NCI-H510A treated with DMSO at 0.1 percent for 48 hours (cell line): ENCODE data around the gene BTBD2.

Experiments
- DNase-seq: peaks from one replicate; lab custom pipeline; 2025; lab: John Stamatoyannopoulos, UW

Gene BTBD2

DNA sequence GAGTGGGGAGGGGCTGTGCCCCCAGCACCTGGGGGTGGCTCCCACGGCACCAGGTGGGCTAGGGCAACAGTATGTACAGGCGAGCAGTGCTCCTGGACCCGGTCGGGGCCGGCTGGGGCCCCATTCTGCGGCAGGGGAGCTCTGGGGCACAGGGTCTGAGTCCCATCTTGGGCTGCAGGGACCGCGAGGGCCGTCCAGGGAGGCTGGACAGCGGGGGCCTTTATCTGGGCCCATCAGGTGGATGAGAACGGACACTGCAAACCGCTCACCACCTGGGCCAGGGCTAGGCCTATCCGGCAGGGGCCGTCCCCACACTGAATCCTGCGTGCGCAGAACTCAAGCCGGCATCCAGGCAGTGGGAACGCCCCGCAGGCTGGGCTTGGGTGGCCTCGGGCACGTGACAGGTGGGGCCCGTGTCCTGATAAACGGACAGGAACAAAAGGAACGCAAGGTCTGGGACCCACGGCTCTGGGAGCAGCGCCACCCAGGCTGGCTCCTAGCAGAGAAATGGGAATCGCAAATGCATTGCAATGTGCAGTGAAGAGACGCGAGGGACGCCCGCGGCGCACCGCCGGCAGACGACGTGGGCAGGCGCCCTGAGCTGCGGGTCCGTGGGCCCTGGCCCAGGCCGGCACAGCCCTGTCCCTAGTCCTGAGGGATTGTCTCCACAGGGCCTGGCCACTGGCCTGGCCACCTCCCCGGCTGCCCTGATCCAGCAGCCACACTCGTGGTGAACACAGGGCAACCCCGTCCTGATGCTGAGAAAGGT is 29.7 kb downstream of the BTBD2 start:
- no peak for DNase-seq

DNA sequence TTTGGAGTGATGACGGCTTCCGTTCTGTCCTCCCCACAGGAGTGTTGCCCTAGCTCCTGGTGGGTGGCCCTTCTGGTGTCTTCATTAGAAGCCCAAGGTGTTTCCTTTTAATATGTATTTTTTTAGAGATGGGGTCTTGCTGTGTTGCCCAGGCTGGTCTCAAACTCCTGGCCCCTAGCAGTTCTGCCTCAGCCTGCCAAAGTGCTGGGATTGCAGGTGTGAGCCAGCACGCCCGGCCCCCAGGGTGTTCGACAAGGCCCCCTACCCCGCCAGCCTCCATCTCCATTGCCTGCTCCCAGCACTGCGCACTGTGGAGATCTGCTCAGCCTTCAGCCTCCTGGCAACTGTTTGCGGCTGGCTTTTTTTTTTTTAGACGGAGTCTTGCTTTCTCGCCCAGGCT is 31.2 kb downstream of the BTBD2 start:
- no peak for DNase-seq

DNA sequence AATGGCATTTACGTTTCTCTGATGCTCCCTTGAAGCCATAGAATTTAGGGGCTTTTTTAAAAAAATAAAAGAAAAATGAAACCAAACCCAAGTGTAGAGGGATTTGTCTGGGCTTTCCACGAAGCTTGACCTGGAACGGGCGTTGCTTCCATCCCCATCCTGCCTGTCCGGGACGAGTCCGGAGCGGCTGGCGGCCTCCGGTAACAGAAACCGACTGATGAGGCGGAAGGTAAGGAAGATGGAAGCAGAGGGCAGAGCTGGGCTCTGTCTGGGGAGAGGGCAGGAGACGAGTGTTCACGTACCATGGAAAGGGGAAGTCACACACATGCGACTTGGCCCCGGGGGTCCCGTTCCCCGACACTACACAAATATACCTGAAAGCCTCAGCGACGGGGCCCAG is 34.3 kb downstream of the BTBD2 start:
- no peak for DNase-seq

DNA sequence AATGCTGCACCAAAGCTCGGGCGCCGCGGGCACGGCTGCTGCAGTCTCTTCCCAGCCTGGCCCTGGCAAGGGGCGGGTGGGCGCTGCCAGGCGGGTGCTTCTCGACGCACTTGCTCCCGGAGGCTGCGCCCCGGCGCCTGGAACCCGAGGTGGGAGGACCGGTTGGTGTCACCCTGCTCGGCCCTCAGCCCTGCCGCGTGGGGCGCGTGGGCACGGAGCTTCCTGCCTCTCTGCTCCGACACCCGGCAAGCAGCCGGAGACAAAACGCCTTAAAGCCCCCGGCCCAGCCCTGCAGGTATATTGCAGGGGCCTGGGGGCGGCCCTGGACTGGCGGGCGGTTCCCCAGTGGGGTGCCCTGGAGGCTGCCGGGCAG is 34.7 kb downstream of the BTBD2 start:
- no peak for DNase-seq

DNA sequence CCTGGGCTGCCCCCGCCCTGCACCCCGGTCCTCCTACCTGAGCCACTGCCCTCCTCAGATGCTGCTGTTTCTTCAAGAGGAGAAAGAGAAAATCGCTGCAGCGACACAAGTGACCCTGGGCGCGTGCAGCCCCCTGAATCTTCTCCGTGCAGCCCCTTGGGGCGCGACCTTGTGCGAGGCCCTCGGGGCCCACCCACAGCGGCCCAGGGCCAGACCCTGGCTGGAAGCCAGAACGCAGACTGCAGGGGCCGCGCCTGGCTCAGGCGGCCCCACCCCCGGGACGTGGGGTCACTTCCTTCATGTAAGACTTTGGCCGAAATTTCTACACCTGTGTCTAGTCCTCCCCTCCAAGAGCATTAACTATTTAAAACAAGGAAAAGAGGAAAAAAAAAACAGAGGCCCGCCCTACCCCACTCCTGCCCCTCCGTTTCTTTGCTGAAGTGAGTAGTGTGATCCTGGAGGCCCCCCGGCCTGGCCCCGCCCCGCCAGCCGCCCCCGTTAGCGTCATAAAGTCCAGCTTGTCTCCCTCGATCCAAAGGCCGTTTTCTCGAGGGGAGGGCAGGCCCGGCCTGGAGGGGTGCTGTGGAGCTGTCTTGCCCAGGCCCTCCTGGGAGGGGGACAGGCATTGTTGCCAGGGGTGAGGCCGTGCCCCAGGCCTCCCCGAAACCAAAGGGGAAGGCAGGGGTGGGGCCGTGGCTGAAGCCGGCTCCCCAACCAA is 35.3 kb downstream of the BTBD2 start:
- no peak for DNase-seq

DNA sequence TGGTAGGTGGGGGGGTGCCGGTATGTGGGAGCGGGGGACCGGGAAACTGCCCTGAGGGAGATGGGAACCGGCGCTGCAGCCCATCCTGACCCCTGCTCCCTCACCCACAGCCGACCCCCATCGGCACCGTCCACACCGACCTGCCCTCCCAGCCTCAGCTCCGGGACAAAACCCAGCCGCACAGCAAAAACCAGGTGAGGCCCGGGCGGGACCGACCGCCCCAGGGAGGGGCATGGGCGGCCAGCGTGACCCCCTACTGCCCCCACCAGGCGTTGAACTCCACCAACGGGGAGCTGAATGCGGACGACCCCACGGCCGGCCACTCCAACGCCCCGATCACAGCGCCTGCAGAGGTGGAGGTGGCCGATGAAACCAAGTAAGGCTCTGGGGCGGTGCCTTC is 35.9 kb downstream of the BTBD2 start:
- DNase-seq = no peak

DNA sequence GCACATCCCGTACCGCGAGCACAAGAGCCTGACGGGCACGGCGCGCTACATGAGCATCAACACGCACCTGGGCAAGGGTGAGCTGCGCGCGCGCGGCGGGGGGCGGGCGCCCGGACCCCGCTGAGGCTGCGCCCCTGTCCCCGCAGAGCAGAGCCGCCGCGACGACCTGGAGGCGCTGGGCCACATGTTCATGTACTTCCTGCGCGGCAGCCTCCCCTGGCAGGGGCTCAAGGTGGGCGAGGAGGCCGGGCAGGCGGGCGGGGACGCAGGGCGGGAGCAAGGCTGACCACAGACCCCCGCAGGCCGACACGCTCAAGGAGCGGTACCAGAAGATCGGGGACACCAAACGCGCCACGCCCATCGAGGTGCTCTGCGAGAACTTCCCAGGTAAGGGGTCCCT is 36.5 kb downstream of the BTBD2 start:
- DNase-seq = no peak

DNA sequence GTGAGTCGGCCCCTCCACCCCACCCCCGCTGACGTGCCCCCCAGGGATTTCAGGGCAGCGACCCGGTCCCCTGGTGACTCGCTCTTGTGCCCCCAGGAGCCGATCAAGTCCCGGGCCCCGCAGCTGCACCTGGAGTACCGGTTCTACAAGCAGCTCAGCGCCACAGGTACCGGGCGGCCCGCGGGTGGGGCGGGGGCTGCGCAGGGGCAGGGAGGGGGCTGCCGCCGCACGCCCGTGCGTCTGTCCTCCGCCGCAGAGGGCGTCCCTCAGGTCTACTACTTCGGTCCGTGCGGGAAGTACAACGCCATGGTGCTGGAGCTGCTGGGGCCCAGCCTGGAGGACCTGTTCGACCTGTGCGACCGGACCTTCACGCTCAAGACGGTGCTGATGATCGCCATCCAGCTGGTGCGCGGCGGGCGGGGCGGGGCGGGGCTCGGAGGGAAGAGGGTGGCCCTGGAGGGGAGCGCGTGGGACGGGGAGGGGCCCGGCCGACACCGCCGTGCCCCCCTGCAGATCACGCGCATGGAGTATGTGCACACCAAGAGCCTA is 37.1 kb downstream of the BTBD2 start:
- DNase-seq = no peak

DNA sequence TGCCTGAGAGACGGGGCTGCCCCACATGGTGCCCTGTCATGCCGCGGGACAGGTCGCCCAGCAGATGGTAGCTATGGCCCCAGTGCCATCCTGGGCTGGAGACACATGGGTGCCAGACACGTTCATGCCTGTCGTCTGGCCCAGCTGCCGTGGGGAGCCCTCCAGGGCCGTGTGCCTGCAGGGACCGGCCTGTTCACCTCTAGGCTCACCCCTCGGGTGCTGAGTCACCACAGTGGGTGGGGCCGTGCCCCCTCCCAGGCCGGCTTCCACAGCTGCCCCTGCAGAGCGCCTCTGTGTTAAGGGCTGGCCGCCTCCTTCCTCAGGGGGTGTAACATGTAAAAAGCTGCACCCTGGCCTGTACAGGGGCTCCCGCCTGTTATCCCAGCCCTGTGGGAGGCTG is 38.4 kb downstream of the BTBD2 start:
- no peak for DNase-seq

DNA sequence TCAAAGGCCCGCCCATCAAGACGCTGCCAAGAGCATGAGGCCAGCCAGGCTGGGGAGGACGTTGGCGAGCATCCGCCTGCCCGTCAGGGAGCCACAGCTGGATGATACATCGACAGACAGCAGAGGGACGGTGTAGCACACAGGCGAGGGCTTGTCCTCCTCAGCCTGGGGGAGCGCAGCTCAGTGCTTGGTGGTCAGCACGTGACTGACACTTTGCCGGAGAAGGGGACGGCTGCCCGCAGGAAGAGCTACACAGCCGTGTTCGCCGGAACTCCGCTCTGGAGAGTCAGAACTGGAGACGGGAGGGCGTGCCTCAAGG is 40.4 kb downstream of the BTBD2 start:
- DNase-seq = no peak

DNA sequence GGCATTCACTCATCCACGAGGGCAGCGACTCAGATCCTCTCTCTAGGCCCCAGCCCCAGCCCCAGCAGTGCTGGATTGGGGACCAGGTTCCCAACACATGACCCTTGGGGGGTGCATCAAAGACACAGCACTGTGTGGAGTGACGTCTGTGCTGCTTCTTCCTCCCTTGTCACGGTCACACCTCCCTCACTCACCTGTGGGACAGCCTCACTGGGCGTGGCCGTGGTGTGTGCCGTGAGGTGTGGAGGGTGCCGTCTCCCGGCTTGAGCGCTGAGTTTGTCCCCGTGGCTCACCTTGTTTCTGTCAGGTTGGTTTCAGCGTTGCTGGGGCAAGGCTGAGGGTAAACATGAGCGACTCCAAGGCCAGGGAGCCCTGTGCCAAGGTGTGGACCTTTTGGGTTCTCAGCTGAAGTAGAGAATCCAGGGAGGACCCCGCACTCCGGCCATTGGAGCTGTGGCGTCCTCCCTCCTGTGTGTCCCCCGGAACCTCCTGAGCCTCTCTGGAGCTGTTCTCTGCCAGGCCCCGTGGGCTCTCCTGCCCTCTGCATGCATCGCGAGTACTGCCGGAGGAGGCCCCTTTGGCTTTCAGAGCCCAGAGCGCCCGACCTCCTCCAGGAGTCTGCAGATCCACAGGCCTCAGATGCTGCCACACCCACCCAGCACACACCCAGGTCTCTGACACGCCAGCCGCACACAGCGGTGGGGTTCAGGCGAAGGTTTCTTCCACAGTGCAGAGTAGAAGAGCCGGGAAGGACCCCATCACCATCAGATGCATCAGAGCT is 40.9 kb downstream of the BTBD2 start:
- DNase-seq = no peak

DNA sequence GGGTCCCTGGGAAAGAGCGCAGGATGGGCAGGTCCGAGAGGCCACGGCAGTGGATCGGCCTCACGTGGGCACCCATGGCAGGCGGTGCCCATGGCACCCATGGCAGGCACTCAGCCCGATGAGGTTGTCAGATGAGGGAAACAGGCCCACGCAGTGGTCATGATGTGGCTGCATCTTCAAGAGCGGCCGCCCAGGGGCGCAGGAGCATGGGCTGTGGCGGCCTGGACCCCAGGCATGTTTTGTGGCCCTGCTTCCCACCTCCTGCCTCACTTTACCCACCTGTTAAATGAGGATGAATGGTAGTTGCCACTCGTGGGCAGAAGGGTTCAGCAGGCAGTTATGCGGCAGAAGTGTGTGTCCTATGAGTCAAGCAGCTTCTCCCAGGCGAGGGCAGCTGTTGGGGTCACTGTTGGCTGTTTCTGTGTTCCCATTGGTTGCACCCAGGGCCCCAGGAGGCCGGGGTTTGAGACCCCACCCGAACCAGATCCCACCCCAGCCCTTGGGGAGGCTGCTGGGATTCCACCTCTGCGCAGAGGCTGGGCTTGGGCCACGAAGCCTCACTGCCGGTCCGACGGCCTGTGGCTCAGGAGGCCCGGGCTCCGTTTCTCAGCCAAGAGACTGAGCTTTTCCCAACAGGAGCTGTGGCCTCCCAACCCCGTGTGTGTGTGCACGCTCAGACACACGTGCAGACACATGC is 44.6 kb downstream of the BTBD2 start:
- DNase-seq = no peak

DNA sequence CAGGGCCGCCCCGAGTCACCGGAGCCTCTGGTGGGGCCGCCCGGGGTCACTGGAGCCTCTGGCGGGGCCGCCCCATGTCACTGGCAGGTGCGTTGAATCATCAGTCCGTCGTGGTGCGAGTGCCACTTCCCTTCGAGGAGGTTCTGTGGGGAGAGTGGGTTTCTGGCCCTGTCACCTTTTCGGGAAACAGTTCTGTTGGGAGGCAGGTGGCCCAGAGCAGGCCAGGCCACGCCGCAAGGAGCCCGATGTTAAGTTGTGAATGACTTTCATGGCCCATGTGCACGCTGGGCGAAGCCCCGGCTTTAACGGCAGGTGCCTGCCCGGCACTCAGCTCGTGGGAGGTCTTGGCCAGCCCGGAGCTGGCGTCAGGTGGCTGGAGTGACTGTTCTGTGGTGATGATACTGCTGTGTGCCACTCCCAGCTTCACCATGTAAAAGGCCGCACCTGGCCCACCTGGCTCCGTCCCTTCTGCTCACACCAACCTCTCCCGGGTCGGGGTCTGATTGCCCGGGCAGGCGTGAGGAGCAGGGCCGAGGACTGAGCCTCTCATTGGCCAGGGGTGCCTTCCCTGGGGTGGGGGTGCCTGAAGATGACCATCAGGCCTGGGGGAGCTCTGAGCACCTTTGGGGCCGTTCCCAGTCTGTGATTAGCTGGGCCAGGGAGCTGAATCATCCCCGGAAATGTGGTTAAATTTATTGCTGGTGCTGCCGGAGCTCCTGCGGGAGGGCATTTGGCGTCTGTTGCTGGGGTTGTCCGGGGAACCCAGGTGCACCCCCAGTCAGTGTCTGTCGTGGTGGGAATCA is 45.3 kb downstream of the BTBD2 start:
- DNase-seq = no peak

DNA sequence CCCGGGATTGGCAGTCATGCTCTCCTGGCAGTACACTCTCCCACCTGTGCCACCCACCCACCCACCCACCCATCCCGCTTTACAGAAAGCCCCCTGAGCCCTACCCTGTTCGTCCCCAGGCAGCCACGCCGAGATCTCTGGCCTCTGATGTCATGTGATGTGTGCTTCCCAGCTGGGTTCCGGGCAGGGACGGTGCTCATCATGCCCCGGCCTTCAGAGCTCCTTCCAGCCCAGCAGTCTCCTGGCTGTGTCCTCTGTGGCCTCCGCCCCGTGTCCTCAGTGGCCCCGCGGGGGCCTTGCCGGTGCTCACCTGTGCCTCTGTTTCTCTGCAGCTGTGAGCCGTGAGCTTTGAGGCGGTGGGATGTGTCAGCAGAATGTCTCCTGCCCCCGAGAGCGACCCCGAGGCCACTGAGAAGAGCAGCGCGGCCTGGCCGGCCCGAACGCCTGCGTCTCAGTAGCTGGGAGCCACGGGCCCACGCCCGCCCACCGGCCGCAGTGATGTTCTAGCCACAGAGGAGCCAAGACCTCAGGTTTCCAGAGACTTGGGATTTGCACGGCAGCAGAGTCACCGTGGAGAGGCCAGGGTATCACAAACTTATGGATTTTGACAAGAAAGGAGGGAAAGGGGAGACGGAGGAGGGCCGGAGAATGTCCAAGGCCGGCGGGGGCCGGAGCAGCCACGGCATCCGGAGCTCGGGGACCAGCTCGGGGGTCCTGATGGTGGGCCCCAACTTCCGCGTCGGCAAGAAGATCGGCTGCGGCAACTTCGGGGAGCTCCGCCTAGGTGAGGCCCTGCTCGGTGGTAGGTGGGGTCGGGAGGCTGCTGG is 46.1 kb downstream of the BTBD2 start:
- DNase-seq = no peak

DNA sequence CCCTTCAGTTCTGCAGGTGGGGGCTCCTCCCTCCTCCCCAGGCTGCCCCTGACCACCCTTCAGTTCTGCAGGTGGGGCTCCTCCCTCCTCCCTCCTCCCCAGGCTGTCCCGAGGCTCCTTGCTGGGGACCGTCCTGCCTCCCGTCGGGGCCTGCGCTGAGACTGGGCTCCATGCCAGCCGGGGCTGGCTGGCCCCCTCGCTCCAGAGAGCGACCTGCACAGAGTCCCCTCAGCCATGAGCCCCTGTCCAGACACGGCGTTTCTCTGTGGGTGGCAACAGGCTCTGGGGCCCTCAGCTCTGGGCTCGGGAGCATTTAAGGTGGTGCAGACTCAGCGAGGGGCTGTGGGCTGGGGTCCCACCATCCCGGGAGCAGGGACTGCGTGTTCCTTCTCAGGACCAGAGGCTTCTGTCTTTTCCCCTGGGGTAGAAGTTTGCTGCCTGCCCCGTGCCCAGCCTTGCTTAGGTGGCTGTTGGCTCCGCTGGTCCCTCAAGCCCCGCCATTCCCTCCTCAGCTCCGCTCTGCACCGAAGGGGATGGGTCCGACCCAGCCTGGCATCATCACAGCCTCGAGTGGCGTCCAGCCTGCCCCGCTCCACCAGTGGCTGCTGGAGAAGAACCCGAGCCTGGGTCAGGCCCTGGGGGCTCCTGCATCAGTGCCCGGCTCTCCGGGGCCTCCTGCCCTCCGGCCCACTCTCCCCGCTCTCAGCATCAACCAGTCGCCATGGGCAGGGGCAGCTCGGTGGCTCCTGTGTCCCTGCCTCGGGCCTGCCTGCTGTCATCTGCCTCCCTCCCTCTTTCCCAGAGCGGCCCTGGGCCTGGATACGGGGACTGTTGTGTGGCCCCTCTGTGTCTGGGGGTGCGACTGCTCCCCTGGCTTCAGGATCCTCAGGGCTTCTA is 47.0 kb downstream of the BTBD2 start:
- no peak for DNase-seq

DNA sequence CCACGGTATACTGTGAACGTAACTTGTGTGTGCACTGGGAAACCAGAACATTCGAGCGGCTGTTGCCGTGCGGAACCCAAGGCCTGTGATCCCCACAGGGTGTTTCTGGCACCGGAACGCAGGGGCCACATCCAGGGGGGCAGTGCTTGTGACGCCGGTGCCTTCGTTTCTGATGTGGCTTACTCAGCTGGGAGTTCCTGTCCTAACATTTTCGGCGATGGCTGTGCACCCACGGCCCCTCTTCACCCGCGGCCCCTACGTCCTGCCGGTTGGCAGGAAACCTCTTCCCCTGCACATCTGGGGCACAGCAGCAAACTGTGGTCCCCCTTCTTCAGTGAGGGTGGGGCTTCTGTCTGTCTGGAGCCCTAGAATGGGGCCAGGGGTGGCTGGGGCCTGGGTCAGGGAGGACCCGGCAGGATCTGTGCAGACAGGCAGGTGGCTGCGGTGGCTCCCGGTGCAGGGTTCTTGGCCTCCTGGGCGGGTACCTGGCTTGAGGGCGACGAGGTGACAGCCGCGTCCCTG is 48.4 kb downstream of the BTBD2 start:
- no peak for DNase-seq

DNA sequence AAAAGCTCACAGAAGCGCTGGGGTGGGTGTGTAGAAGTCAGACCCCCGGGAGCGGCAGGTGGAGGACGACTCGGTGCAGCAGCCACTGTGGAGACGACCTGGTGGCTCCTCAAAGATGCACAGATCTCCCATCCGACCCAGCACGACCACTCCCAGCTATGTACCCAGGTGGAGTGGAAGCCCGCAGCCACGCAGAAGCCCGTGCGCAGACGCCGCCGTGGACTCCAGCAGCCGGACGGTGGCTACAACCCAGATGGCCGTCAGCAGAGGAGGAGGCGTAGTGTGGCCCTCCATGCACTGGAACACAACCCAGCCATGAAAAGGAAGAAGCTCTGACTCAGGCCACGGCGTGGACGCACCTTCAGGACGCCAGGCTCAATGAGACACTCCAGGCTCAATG is 52.8 kb downstream of the BTBD2 start:
- no peak for DNase-seq

DNA sequence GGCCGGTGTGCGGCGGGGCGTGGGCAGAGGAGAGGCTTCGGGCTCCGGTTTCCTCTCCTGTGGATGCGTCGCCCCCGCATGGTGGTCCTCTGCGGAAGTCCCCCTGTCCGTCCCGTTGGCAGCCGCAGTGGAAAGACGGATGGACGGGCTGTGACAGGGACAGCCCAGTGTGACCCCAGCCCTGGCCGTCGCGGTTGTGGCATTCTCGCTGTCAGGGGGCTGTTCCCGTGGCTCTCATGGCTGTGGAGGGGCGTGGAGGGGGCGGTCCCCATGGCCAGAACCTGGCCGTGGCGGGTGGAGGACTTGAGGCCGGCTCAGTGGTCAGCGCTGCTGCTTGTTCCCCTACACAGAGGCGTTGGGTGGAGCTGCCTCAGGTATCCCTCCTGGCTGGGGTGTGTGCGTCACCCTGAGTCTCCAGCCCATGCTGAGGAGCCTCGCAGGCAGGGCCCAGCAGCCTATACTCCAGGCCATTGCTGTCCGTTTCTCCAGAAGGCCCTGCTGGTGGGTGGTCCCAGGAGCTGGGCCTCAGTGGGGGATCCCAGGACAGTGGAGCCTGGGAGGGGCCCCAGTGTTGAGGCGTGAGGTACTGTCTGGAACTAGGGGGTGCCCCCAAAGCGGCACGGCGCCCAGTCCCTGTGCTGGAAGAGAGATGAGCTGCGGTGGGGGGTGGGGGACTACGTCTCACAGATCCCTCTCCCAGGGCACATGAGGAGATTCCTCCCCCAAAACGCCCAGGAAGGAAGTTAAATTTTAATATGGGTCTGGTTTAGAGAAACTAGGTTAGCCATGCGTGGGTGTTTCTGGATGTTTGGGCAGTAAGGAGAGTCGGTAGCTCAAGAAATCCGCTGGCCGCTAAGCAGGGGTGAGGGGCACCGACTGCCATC is 54.3 kb downstream of the BTBD2 start:
- DNase-seq = no peak
